Stimulated activated CD4-positive, alpha-beta T cell treated with anti-CD3 and anti-CD28 coated beads, Interleukin-12 subunit alpha, Interleukin-12 subunit beta, amount 100 ng/mL, for 4 hours (primary cell): ENCODE data around the gene PTH1R.

Experiments used
- DNase-seq: peaks from one replicate; pipeline ENCODE4 v3.0.0-alpha.2; 2020

PTH1R gene

GRCh38 chr3:46877406-46878125, at the start of gene PTH1R:
Gene PTH1R, plus strand, starts transcription at chr3:46877721. Its CDS starts 5,839 bp downstream, at chr3:46883560.
- no peak for DNase-seq

- DNase-seq = peak; percentile 28
Observed at GRCh38 chr3:46829699-46830208, 47.8 kb upstream of the PTH1R start.

- no peak for DNase-seq
Observed at GRCh38 chr3:46830801-46831200, 46.7 kb upstream of the PTH1R start.

- DNase-seq = no peak
Observed at GRCh38 chr3:46831316-46831715, 46.2 kb upstream of the PTH1R start.

GRCh38 chr3:46831841-46832240, 45.7 kb upstream of the PTH1R start:
- DNase-seq = no peak

GRCh38 chr3:46833346-46834300, 43.9 kb upstream of the PTH1R start:
- no peak for DNase-seq

GRCh38 chr3:46835054-46835453, 42.5 kb upstream of the PTH1R start:
- DNase-seq = no peak

- DNase-seq = no peak
Observed at GRCh38 chr3:46835491-46835890, 42.0 kb upstream of the PTH1R start.

- no peak for DNase-seq
Observed at GRCh38 chr3:46838301-46838700, 39.2 kb upstream of the PTH1R start.

GRCh38 chr3:46840491-46840890, 37.0 kb upstream of the PTH1R start:
- DNase-seq = no peak

GRCh38 chr3:46843508-46843907, 34.0 kb upstream of the PTH1R start:
- no peak for DNase-seq

- DNase-seq = no peak
Observed at GRCh38 chr3:46844397-46844796, 33.1 kb upstream of the PTH1R start.

GRCh38 chr3:46844881-46845312, 32.6 kb upstream of the PTH1R start:
- no peak for DNase-seq

GRCh38 chr3:46845397-46845859, 32.1 kb upstream of the PTH1R start:
- DNase-seq = no peak

- peak; percentile 69 for DNase-seq
Observed at GRCh38 chr3:46845860-46846623, 31.5 kb upstream of the PTH1R start.

GRCh38 chr3:46846624-46847542, 30.6 kb upstream of the PTH1R start:
- DNase-seq = no peak

- DNase-seq = no peak
Observed at GRCh38 chr3:46847744-46848143, 29.8 kb upstream of the PTH1R start.

GRCh38 chr3:46848271-46849044, 29.1 kb upstream of the PTH1R start:
- DNase-seq = no peak

- DNase-seq = no peak
Observed at GRCh38 chr3:46849045-46849631, 28.4 kb upstream of the PTH1R start.

- DNase-seq = no peak
Observed at GRCh38 chr3:46849686-46850467, 27.6 kb upstream of the PTH1R start.
